Duodenal mucosa (tissue), 2 donors: ENCODE data around the gene GRHL1.
"Not testable (repeated sequence)": the region's sequence is repeated elsewhere in the genome, so short reads cannot be mapped to it uniquely, and the experiment has no call there.

Source experiments
- H3K27ac ChIP-seq: one replicate; pipeline ENCODE4 v1.7.0; 2013; ENCODE audit warnings: low read depth, low read length
- H3K27me3 ChIP-seq, 2 donors: one replicate each; pipeline ENCODE4 v1.7.0; 2013; ENCODE audit warnings: low read length in 2 of 2, control low read depth in 1 of 2; ENCODE audit not compliant: insufficient read depth in 2 of 2, control insufficient read depth in 1 of 2
- H3K36me3 ChIP-seq, 2 donors: one replicate each; pipeline ENCODE4 v1.7.0; 2013; ENCODE audit warnings: low read length in 2 of 2, control low read depth in 1 of 2; ENCODE audit not compliant: insufficient read depth in 2 of 2, control insufficient read depth in 1 of 2
- H3K4me1 ChIP-seq, 2 donors: one replicate each; pipeline ENCODE4 v1.7.0; 2013; ENCODE audit warnings: low read length in 2 of 2, control low read depth in 1 of 2; ENCODE audit not compliant: insufficient read depth in 2 of 2, control insufficient read depth in 1 of 2
- H3K4me3 ChIP-seq, 2 donors: one replicate each; pipeline ENCODE4 v1.7.0; 2013; ENCODE audit warnings: low read length in 2 of 2, low read depth in 1 of 2
- H3K9ac ChIP-seq, 2 donors: one replicate each; pipeline ENCODE4 v1.7.0; 2013; ENCODE audit warnings: low read length in 2 of 2, low read depth in 1 of 2
- H3K9me3 ChIP-seq, 2 donors: one replicate each; pipeline ENCODE4 v1.7.0; 2013; ENCODE audit warnings: low read length in 2 of 2, control low read depth in 1 of 2; ENCODE audit not compliant: control insufficient read depth in 1 of 2

The GRHL1 gene

GRCh38 chr2:10026940-10027569 is 75.6 kb downstream of the GRHL1 start:
- Histone ChIP-seq H3K4me1 (peaks cover 11 to 29% of the 10 kb centered on the region in 2 donors), H3K27me3 (no peaks in the 10 kb centered on the region), H3K36me3 (no peaks in the 10 kb centered on the region), H3K27ac (no peak overlapping the region), H3K9me3 (no peaks in the 10 kb centered on the region), H3K9ac (no peak overlapping the region), H3K4me3 (no peak overlapping the region)

- no peaks in the 10 kb centered on the region for H3K36me3 ChIP-seq
- no peaks in the 10 kb centered on the region for H3K27me3 ChIP-seq
- H3K9me3 ChIP-seq = no peaks in the 10 kb centered on the region
- no peak overlapping the region for H3K27ac ChIP-seq
- H3K9ac ChIP-seq = no peak overlapping the region
- H3K4me3 ChIP-seq = no peak overlapping the region
- H3K4me1 ChIP-seq = peaks cover 9 to 24% of the 10 kb centered on the region in 2 donors
Observed at GRCh38 chr2:10027660-10028330, 76.3 kb downstream of the GRHL1 start.

GRCh38 chr2:10028407-10028987 is 77.0 kb downstream of the GRHL1 start:
- H3K4me1 ChIP-seq = peaks cover 2 to 17% of the 10 kb centered on the region in 2 donors
- no peaks in the 10 kb centered on the region for H3K27me3 ChIP-seq
- H3K36me3 ChIP-seq = no peaks in the 10 kb centered on the region
- H3K9ac ChIP-seq = no peak overlapping the region
- no peak overlapping the region for H3K27ac ChIP-seq
- no peaks in the 10 kb centered on the region for H3K9me3 ChIP-seq
- no peak overlapping the region for H3K4me3 ChIP-seq

GRCh38 chr2:10028988-10029874 is 77.7 kb downstream of the GRHL1 start:
- Histone ChIP-seq H3K9ac (peak overlapping the region in 1 of 2 donors; percentile 10), H3K4me3 (no peak overlapping the region), H3K9me3 (no peaks in the 10 kb centered on the region), H3K4me1 (peaks cover 0 to 16% of the 10 kb centered on the region in 2 donors), H3K27ac (peak overlapping the region; percentile 10), H3K27me3 (no peaks in the 10 kb centered on the region), H3K36me3 (no peaks in the 10 kb centered on the region)

- no peak overlapping the region for H3K4me3 ChIP-seq
- H3K9ac ChIP-seq = peak overlapping the region in 1 of 2 donors; percentile 2
- no peak overlapping the region for H3K27ac ChIP-seq
Observed at GRCh38 chr2:10029875-10030223, 78.4 kb downstream of the GRHL1 start.

GRCh38 chr2:10030311-10030736 is 78.8 kb downstream of the GRHL1 start:
- peaks cover 0 to 16% of the 10 kb centered on the region in 2 donors for H3K4me1 ChIP-seq
- no peaks in the 10 kb centered on the region for H3K9me3 ChIP-seq
- H3K36me3 ChIP-seq = no peaks in the 10 kb centered on the region
- H3K9ac ChIP-seq = peak overlapping the region in 1 of 2 donors; percentile 2
- H3K27me3 ChIP-seq = no peaks in the 10 kb centered on the region
- H3K27ac ChIP-seq = no peak overlapping the region
- H3K4me3 ChIP-seq = no peak overlapping the region

More at GRCh38 chr2:10029875-10030223, 78.4 kb downstream of the GRHL1 start:
- Histone ChIP-seq H3K36me3 (no peaks in the 10 kb centered on the region), H3K9me3 (no peaks in the 10 kb centered on the region), H3K27me3 (no peaks in the 10 kb centered on the region), H3K4me1 (peaks cover 0 to 16% of the 10 kb centered on the region in 2 donors)

- H3K27me3 ChIP-seq, H3K9ac ChIP-seq, H3K27ac ChIP-seq, H3K36me3 ChIP-seq, H3K9me3 ChIP-seq, H3K4me3 ChIP-seq: not testable (repeated sequence)
- H3K4me1 ChIP-seq = peaks cover 1 to 18% of the 10 kb centered on the region in 2 donors
Observed at GRCh38 chr2:10030798-10031197, 79.3 kb downstream of the GRHL1 start.

- Histone ChIP-seq H3K36me3 (no peaks in the 10 kb centered on the region), H3K4me3 (no peak overlapping the region), H3K4me1 (peaks cover 12 to 29% of the 10 kb centered on the region in 2 donors), H3K27ac (no peak overlapping the region), H3K9me3 (no peaks in the 10 kb centered on the region), H3K9ac (no peak overlapping the region), H3K27me3 (no peaks in the 10 kb centered on the region)
Observed at GRCh38 chr2:10031886-10032745, 80.6 kb downstream of the GRHL1 start.

- Histone ChIP-seq H3K4me1 (peaks cover 12 to 29% of the 10 kb centered on the region in 2 donors), H3K9me3 (no peaks in the 10 kb centered on the region), H3K36me3 (no peaks in the 10 kb centered on the region), H3K27ac (no peak overlapping the region), H3K4me3 (no peak overlapping the region), H3K27me3 (no peaks in the 10 kb centered on the region), H3K9ac (no peak overlapping the region)
Observed at GRCh38 chr2:10032746-10033105, 81.2 kb downstream of the GRHL1 start.
